SK-N-SH (cell line): ENCODE data around the gene MACROD2.

Experiments
- CTCF ChIP-seq: fragments of 200-600 bp; sonication (generic); IDR thresholded peaks from 2 replicates; pipeline ENCODE4 v1.6.1; 2017; ENCODE audit warnings: antibody characterized with exemption, mild to moderate bottlenecking, moderate library complexity
- ELF1 ChIP-seq: IDR thresholded peaks from 2 replicates; pipeline ENCODE4 v1.4.0; 2012
- NRF1 ChIP-seq: IDR thresholded peaks from 2 replicates; pipeline ENCODE4 v1.6.1; 2012; ENCODE audit warnings: low read depth, mild to moderate bottlenecking, low read length
- POLR2AphosphoS5 ChIP-seq: IDR thresholded peaks from 2 replicates; pipeline ENCODE4 v1.6.1; 2012; ENCODE audit warnings: low read depth, low read length
- TCF12 ChIP-seq: IDR thresholded peaks from 2 replicates; pipeline ENCODE4 v1.4.0; 2012
- TF ChIP-seq, protein P1 (sequence below): IDR thresholded peaks from 2 replicates; pipeline ENCODE4 v1.4.0; 2012; ENCODE audit warnings: low read depth

DNA sequence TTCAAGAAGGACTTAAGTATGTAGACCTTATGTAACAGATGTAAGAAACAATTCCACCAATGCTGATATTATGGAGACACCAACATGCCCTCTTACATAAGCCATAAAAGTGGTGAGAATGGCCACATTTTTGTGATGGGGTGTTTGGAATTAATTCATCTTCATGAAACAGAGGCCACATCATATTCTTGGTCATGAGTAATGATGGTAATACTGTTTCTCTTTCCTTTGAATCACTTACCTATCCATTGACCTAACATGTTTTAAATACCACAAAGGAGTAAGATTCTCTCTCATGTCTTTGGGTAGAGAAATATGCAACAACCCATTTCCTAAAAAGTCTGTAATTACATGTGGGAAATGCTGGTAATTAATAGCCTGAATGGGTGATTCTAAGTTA, 887.5 kb downstream of the MACROD2 start:
- TF ChIP-seq CTCF (no peak), TCF12 (no peak), NRF1 (no peak), ELF1 (no peak), POLR2AphosphoS5 (no peak)
- TF ChIP-seq, protein P1, sequence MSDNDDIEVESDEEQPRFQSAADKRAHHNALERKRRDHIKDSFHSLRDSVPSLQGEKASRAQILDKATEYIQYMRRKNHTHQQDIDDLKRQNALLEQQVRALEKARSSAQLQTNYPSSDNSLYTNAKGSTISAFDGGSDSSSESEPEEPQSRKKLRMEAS = no peak
